Fibroblast of lung (primary cell): ENCODE data around the gene ELOVL5.

ENCODE experiments used
- EZH2 ChIP-seq: IDR thresholded peaks from 2 replicates; pipeline ENCODE4 v1.5.1; 2012; ENCODE audit warnings: low read length, control low read depth, mild to moderate bottlenecking; ENCODE audit errors: missing control alignments
- TF ChIP-seq, protein P1 (sequence below), 2 donors: IDR thresholded peaks in 1 of 2; conservative IDR thresholded peaks in 1 of 2; 1 replicate in 1 of 2; 2 replicates in 1 of 2; pipeline ENCODE4 v1.5.1; 2011 to 2012; ENCODE audit warnings: low read length in 2 of 2, control low read depth in 1 of 2, inconsistent platforms in 1 of 2, low read depth in 1 of 2, mild to moderate bottlenecking in 1 of 2

DNA sequence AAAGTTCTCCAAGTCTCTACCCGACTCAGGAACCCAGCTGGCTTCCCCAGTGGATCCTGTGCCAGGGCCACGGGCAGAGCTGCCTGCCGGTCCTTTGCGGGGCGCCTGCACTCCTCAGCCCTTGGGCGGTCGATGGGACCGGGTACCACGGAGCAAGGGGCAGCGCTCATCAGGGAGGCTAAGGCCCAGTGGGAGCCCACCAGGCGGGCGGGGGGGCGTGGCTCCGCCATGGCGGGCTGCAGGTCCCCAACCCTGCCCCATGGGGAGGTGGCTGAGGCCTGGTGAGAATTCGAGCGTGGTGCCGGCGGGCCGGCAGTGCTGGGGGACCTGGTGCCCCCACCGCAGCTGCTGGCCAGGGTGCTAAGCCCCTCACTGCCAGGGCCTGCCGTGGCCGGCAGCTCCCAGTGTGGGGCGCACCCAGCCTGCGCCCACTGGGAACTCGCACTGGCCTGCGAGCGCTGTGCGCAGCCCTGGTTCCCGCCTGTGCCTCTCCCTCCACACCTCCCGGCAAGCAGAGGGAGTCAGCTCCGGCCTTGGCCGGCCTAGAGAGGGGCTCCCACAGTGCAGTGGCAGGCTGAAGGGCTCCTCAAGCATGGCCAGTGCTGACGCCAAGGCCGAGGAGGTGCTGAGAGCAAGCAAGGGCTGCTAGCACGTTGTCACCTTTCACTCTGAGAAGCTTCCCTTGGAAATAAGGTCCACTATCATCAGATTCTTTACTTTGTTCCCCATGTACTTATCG is 14.8 kb upstream of the ELOVL5 start:
- TF ChIP-seq, protein P1, sequence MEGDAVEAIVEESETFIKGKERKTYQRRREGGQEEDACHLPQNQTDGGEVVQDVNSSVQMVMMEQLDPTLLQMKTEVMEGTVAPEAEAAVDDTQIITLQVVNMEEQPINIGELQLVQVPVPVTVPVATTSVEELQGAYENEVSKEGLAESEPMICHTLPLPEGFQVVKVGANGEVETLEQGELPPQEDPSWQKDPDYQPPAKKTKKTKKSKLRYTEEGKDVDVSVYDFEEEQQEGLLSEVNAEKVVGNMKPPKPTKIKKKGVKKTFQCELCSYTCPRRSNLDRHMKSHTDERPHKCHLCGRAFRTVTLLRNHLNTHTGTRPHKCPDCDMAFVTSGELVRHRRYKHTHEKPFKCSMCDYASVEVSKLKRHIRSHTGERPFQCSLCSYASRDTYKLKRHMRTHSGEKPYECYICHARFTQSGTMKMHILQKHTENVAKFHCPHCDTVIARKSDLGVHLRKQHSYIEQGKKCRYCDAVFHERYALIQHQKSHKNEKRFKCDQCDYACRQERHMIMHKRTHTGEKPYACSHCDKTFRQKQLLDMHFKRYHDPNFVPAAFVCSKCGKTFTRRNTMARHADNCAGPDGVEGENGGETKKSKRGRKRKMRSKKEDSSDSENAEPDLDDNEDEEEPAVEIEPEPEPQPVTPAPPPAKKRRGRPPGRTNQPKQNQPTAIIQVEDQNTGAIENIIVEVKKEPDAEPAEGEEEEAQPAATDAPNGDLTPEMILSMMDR (conservative IDR thresholded peaks at IDR 0.05 in 1 of 2, IDR thresholded peaks at IDR 0.05 in 1 of 2; ENCODE audit: low read depth in 1 of 2, low read length in 2 of 2), result no peak
- TF ChIP-seq EZH2, result no peak
